Coronary artery (tissue), 2 donors: ENCODE results near the gene WFS1.

Experiments used
- DNase-seq: peaks from one replicate; pipeline ENCODE4 v3.0.0-alpha.2; 2017; ENCODE audit warnings: low spot score
- H3K27ac ChIP-seq, 2 donors: fragments of 200-600 bp; sonication (generic); one replicate each; pipeline ENCODE4 v1.5.1; 2016 to 2019
- H3K4me3 ChIP-seq: fragments of 200-600 bp; sonication (generic); 2 replicates; pipeline ENCODE4 v1.5.1; 2016; ENCODE audit warnings: mild to moderate bottlenecking, moderate library complexity
- TF ChIP-seq, protein P1 (sequence below): fragments of 200-600 bp; sonication (generic); IDR thresholded peaks from one replicate; pipeline ENCODE4 v1.5.1; 2019; ENCODE audit warnings: antibody characterized with exemption

Gene WFS1

GRCh38 chr4:6290256-6290655, 20.6 kb downstream of the WFS1 start:
- no peak for DNase-seq
- no peak overlapping the region for H3K27ac ChIP-seq
- TF ChIP-seq, protein P1, sequence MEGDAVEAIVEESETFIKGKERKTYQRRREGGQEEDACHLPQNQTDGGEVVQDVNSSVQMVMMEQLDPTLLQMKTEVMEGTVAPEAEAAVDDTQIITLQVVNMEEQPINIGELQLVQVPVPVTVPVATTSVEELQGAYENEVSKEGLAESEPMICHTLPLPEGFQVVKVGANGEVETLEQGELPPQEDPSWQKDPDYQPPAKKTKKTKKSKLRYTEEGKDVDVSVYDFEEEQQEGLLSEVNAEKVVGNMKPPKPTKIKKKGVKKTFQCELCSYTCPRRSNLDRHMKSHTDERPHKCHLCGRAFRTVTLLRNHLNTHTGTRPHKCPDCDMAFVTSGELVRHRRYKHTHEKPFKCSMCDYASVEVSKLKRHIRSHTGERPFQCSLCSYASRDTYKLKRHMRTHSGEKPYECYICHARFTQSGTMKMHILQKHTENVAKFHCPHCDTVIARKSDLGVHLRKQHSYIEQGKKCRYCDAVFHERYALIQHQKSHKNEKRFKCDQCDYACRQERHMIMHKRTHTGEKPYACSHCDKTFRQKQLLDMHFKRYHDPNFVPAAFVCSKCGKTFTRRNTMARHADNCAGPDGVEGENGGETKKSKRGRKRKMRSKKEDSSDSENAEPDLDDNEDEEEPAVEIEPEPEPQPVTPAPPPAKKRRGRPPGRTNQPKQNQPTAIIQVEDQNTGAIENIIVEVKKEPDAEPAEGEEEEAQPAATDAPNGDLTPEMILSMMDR: no peak
- no peak overlapping the region for H3K4me3 ChIP-seq

- no peak overlapping the region for H3K4me3 ChIP-seq
- TF ChIP-seq, protein P1: no peak
- no peak overlapping the region for H3K27ac ChIP-seq
- no peak for DNase-seq
Observed at GRCh38 chr4:6290769-6291547, 21.3 kb downstream of the WFS1 start.

DNA sequence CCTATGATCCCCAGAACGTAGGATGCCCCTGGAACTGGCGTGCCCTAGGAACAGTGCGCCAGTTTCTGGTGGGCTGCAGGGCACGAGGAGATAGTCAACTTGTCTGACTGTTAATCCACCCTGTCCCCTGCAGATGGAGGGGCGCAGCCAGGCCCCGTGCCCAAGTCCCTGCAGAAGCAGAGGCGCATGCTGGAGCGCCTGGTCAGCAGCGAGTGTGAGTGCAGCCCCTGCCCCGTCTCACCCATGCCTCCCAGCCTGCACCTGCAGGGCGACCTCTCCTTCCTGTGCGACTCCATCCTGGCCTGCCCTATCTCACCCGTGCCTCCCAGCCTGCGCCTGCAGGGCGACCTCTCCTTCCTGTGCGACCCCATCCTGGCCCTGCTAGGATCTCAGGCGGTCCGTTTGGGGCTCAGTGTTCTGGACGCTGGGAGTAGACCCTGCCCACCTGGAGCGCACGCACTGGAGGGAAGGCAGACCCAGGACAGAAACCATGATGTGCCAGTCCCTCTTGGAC, 22.2 kb downstream of the WFS1 start:
- TF ChIP-seq, protein P1: no peak
- no peak overlapping the region for H3K27ac ChIP-seq

DNA sequence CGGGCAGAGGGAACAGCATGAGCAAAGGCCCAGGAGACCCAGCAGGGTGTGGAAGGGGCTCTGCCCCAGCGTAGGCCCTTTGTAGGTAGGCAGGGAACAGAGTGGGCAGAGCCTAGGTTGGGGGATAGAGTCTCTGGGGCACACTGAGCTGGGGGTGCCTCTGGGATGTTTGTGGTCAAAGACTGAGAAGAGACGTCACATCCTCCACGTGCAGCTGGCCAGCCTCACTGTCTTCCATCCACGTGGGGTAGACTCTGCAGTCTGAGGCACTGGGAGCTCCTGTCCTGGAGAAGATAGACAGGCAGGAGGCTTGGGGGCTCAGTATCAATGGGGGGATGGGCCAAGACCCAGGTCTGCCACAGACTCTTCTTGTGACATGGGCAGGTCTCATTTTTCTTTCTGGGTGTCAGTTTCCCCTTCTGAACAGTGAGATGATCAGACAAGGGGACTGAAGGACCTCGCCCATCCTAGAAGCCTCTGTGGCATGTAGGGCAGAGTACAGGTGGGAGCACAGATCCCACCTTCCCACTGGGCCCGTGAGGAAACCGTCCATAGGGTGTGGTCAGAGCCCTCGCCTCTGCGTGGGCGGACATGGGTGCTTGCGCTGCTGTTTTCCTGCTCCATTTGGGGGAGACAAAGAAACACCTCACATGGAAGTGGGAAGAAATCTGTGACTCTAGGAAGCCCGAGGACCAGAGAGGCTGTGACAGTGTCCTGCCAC, 22.9 kb downstream of the WFS1 start:
- H3K4me3 ChIP-seq: no peak overlapping the region
- TF ChIP-seq, protein P1: no peak
- no peak overlapping the region for H3K27ac ChIP-seq
- DNase-seq: no peak

More for the DNA sequence above, 22.2 kb downstream of the WFS1 start:
- no peak overlapping the region for H3K4me3 ChIP-seq
- DNase-seq: no peak

GRCh38 chr4:6293097-6293445, 23.4 kb downstream of the WFS1 start:
- TF ChIP-seq, protein P1: no peak
- no peak overlapping the region for H3K27ac ChIP-seq
- DNase-seq: no peak
- H3K4me3 ChIP-seq: no peak overlapping the region

GRCh38 chr4:6293661-6294060, 24.0 kb downstream of the WFS1 start:
- TF ChIP-seq, protein P1: no peak
- Histone ChIP-seq H3K4me3 (no peak overlapping the region), H3K27ac (no peak overlapping the region)
- DNase-seq: no peak
